ENCODE data around the gene ANP32B.
"Not testable (repeated sequence)": the region's sequence is repeated elsewhere in the genome, so short reads cannot be mapped to it uniquely, and the experiment has no call there.

Gene ANP32B

DNA sequence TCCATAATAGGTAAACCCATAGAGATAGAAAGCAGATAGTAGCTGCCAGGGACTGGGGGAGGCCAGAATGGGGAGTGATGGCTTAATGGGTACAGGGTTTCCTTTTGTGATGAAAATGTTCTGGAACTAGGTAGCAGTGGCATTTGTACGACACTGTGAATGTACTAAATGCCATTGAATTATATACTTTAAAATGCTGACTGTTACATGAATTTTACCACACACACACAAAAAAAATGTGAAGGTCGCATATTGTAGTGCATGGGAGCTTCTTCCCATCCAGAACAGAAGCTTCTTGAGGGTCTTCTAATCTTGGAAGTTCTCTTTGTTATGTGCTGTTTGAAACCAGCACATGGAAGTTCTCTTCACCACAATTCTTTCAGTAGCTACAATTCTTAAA, 19.9 kb upstream of the ANP32B start:
- H3K4me1 ChIP-seq (ENCODE audit: control insufficient read depth, insufficient read depth, low read length, unreplicated experiment), result peaks cover 9% of the 10 kb centered on the region
- no peaks in the 10 kb centered on the region for H3K27me3 ChIP-seq (ENCODE audit: insufficient read depth, low read length)
- H3K27ac ChIP-seq (ENCODE audit: low read depth, low read length), result no peak overlapping the region
- H3K36me3 ChIP-seq (ENCODE audit: insufficient read depth, low read length), result no peaks in the 10 kb centered on the region
- H3K79me2 ChIP-seq (ENCODE audit: control insufficient read depth, insufficient read depth, low read length, unreplicated experiment), result no peaks in the 10 kb centered on the region
- H3K4me3 ChIP-seq (ENCODE audit: low read depth, low read length), result no peak overlapping the region
- H2AFZ ChIP-seq (ENCODE audit: low read length, unreplicated experiment), result no peak overlapping the region

- no peaks in the 10 kb centered on the region for H3K4me1 ChIP-seq (ENCODE audit: control insufficient read depth, insufficient read depth, low read length, unreplicated experiment)
- H2AFZ ChIP-seq (ENCODE audit: low read length, unreplicated experiment), result no peak overlapping the region
- no peaks in the 10 kb centered on the region for H3K79me2 ChIP-seq (ENCODE audit: control insufficient read depth, insufficient read depth, low read length, unreplicated experiment)
- H3K4me3 ChIP-seq (ENCODE audit: low read depth, low read length), result no peak overlapping the region
- H3K36me3 ChIP-seq (ENCODE audit: insufficient read depth, low read length), result no peaks in the 10 kb centered on the region
- H3K27ac ChIP-seq (ENCODE audit: low read depth, low read length), result no peak overlapping the region
- H3K27me3 ChIP-seq (ENCODE audit: insufficient read depth, low read length), result no peaks in the 10 kb centered on the region
Observed at GRCh38 chr9:97964901-97965300, 18.2 kb upstream of the ANP32B start.

DNA sequence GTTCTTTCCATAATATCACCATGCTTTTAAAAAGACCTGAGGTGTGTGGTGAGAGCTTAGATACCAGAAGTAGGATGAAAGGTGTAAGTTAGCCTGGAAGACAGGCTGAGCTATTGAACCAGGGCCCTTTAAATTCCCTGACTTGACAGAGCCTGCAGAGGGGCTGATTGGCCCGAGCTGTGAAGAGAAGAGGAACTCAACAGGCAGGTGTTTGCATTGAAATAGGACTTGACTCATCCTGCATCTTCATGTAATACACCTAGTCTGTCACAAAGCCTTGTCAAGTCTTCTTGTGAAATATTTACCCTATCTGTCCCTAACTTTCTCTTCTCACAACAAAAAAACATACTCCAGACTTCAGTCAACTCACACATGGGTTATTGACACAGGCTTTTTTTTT, 16.6 kb upstream of the ANP32B start:
- Histone ChIP-seq H3K4me1 (ENCODE audit: control insufficient read depth, insufficient read depth, low read length, unreplicated experiment) (no peaks in the 10 kb centered on the region), H2AFZ (ENCODE audit: low read length, unreplicated experiment) (no peak overlapping the region), H3K27ac (ENCODE audit: low read depth, low read length) (no peak overlapping the region), H3K36me3 (ENCODE audit: insufficient read depth, low read length) (no peaks in the 10 kb centered on the region), H3K27me3 (ENCODE audit: insufficient read depth, low read length) (no peaks in the 10 kb centered on the region), H3K79me2 (ENCODE audit: control insufficient read depth, insufficient read depth, low read length, unreplicated experiment) (no peaks in the 10 kb centered on the region), H3K4me3 (ENCODE audit: low read depth, low read length) (no peak overlapping the region)

GRCh38 chr9:97969014-97969413, 14.1 kb upstream of the ANP32B start:
- Histone ChIP-seq H3K27me3 (ENCODE audit: insufficient read depth, low read length) (no peaks in the 10 kb centered on the region), H3K27ac (ENCODE audit: low read depth, low read length) (no peak overlapping the region), H3K4me3 (ENCODE audit: low read depth, low read length) (no peak overlapping the region), H2AFZ (ENCODE audit: low read length, unreplicated experiment) (no peak overlapping the region), H3K36me3 (ENCODE audit: insufficient read depth, low read length) (no peaks in the 10 kb centered on the region), H3K79me2 (ENCODE audit: control insufficient read depth, insufficient read depth, low read length, unreplicated experiment) (no peaks in the 10 kb centered on the region), H3K4me1 (ENCODE audit: control insufficient read depth, insufficient read depth, low read length, unreplicated experiment) (no peaks in the 10 kb centered on the region)

DNA sequence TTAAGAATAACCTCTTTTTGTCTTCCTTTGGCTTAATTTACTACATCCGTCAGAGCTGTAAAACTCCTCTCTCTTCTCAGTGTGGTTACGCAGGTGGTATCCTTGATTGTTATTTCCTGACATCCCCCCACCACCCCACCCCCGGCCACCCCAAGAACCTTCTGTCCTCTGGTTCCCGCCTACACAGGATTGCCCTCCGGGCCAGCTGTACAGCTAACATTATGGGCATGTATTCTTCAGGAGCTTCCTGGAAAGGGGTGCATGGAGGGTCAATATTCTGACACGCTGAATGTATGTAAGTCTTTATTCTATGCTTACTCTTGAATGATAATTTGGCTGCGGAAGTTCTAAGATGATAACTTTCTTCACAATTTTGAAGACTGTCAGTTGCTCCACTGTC, 13.0 kb upstream of the ANP32B start:
- no peak overlapping the region for H2AFZ ChIP-seq (ENCODE audit: low read length, unreplicated experiment)
- H3K4me3 ChIP-seq (ENCODE audit: low read depth, low read length), result no peak overlapping the region
- H3K79me2 ChIP-seq (ENCODE audit: control insufficient read depth, insufficient read depth, low read length, unreplicated experiment), result no peaks in the 10 kb centered on the region
- H3K27me3 ChIP-seq (ENCODE audit: insufficient read depth, low read length), result no peaks in the 10 kb centered on the region
- no peaks in the 10 kb centered on the region for H3K4me1 ChIP-seq (ENCODE audit: control insufficient read depth, insufficient read depth, low read length, unreplicated experiment)
- H3K27ac ChIP-seq (ENCODE audit: low read depth, low read length), result no peak overlapping the region
- no peaks in the 10 kb centered on the region for H3K36me3 ChIP-seq (ENCODE audit: insufficient read depth, low read length)

DNA sequence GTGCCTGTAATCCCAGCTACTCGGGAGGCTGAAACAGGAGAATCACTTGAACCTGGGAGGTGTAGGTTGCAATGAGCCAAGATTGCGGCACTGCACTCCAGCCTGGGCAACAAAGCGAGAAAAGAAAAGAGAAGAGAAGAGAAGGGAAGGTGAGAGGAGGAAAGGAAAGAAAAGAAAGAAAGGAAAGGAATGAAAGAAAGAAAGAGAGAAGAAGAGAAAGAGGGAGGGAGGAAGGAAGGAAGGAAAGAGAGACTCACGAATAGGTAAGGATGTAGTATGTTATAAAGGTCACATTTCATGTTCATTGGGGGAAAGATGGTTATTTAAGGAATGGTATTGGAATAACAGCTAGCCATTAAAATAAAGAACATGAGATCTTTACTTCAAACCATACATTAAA, 10.4 kb upstream of the ANP32B start:
- Histone ChIP-seq H3K27ac (ENCODE audit: low read depth, low read length) (no peak overlapping the region), H2AFZ (ENCODE audit: low read length, unreplicated experiment) (no peak overlapping the region), H3K4me3 (ENCODE audit: low read depth, low read length) (no peak overlapping the region), H3K79me2 (ENCODE audit: control insufficient read depth, insufficient read depth, low read length, unreplicated experiment) (no peaks in the 10 kb centered on the region), H3K27me3 (ENCODE audit: insufficient read depth, low read length) (no peaks in the 10 kb centered on the region), H3K36me3 (ENCODE audit: insufficient read depth, low read length) (no peaks in the 10 kb centered on the region), H3K4me1 (ENCODE audit: control insufficient read depth, insufficient read depth, low read length, unreplicated experiment) (no peaks in the 10 kb centered on the region)

DNA sequence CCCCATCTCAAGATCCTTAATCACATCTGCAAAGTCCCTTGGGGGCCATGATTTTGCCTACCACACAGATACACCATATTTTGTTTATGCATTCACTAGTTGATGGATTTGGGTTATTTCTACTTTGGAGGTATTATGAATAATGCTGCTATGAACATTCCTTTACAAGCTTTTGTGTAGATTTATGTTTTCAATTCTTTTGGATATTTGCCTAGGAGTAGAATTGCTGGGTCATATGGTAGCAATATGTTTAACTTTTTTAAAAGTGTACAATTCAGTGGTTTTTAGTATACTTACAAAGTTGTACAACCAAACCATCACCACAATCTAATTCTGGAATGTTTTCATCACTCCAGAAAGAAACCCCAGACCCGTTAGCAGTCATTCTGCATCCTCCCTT, 7.8 kb upstream of the ANP32B start:
- H3K27me3 ChIP-seq (ENCODE audit: insufficient read depth, low read length), result no peaks in the 10 kb centered on the region
- no peaks in the 10 kb centered on the region for H3K79me2 ChIP-seq (ENCODE audit: control insufficient read depth, insufficient read depth, low read length, unreplicated experiment)
- no peaks in the 10 kb centered on the region for H3K36me3 ChIP-seq (ENCODE audit: insufficient read depth, low read length)
- no peak overlapping the region for H3K27ac ChIP-seq (ENCODE audit: low read depth, low read length)
- H3K4me3 ChIP-seq (ENCODE audit: low read depth, low read length), result no peak overlapping the region
- no peaks in the 10 kb centered on the region for H3K4me1 ChIP-seq (ENCODE audit: control insufficient read depth, insufficient read depth, low read length, unreplicated experiment)
- no peak overlapping the region for H2AFZ ChIP-seq (ENCODE audit: low read length, unreplicated experiment)

- H3K4me1 ChIP-seq (ENCODE audit: control insufficient read depth, insufficient read depth, low read length, unreplicated experiment); H2AFZ ChIP-seq (ENCODE audit: low read length, unreplicated experiment); H3K27ac ChIP-seq (ENCODE audit: low read depth, low read length); H3K4me3 ChIP-seq (ENCODE audit: low read depth, low read length); H3K27me3 ChIP-seq (ENCODE audit: insufficient read depth, low read length); H3K36me3 ChIP-seq (ENCODE audit: insufficient read depth, low read length); H3K79me2 ChIP-seq (ENCODE audit: control insufficient read depth, insufficient read depth, low read length, unreplicated experiment): not testable (repeated sequence)
Observed at GRCh38 chr9:97976633-97977032, 6.5 kb upstream of the ANP32B start.

DNA sequence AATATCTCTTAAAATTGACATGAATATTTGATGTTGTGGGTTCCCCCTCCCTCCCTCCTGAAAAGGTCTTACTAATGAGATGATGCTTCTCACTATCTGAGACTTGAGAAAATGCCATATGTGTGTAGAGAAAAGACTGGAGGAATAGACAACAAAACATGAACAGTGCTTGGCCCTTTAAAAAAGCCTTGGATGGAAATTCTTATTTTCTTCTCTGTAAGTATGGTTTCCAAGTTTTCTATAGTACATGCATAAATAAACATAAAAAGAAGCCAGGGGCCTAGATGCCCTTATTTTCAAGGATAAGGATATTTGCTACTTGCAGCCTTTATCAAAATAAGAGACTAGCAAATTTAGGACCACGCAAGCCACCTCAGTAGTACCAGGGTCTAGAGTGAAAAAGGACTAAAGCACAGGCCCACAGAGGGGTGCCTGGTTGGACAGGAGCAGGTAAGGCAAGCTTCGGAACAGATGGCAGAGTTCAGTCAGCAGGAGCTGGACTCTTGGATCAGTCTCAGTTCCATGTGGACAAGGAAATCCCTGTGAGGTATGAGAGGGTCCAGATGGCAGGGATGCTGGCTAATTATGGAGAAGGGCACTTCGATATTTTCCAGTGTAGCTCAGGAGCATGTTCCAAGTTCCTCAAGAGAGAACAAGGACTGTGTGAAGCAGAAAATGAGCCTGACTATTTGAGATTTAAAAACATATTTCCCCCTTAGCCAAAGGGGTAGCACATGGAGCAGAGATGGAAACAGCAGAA, 4.6 kb upstream of the ANP32B start:
- no peaks in the 10 kb centered on the region for H3K36me3 ChIP-seq (ENCODE audit: insufficient read depth, low read length)
- no peaks in the 10 kb centered on the region for H3K27me3 ChIP-seq (ENCODE audit: insufficient read depth, low read length)

DNA sequence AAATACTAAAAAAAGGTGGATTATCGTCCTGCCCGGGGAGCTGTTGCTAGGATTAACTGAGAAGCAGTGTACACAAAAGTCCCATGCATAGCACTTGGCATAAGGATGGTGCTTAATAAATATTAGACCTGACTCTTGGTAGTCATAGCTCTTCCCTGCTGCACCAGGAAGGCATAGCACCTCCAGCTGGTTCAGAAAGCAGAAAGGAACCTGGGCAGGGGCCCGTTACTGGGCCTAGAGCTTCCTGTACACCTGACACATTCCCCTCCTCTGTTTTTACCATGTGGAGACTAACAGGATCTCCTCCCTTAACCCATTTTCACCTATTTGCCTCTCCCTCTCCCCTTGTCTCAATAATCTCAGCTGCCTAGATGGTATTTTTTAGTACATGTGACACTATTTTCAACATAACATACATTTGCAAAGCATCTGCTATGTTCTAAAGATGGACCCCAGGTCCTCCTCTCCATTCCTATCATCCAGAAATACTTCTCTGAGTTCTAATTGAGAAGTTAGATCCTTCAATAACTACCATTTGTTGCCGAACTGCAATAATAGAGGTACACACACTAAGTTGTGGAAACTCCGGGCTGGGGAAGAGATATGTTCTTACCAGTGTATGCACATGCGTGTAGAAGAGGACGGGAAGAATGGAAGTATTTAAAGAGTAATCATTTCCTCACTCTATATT, 3.2 kb upstream of the ANP32B start:
- no peak overlapping the region for H3K27ac ChIP-seq (ENCODE audit: low read depth, low read length)
- H3K36me3 ChIP-seq (ENCODE audit: insufficient read depth, low read length), result no peaks in the 10 kb centered on the region
- H3K4me1 ChIP-seq (ENCODE audit: control insufficient read depth, insufficient read depth, low read length, unreplicated experiment), result peaks cover 11% of the 10 kb centered on the region
- H3K4me3 ChIP-seq (ENCODE audit: low read depth, low read length), result no peak overlapping the region
- no peaks in the 10 kb centered on the region for H3K27me3 ChIP-seq (ENCODE audit: insufficient read depth, low read length)
- H2AFZ ChIP-seq (ENCODE audit: low read length, unreplicated experiment), result no peak overlapping the region
- H3K79me2 ChIP-seq (ENCODE audit: control insufficient read depth, insufficient read depth, low read length, unreplicated experiment), result peaks cover 20% of the 10 kb centered on the region

More for the DNA sequence above, 4.6 kb upstream of the ANP32B start:
- H2AFZ ChIP-seq (ENCODE audit: low read length, unreplicated experiment), result no peak overlapping the region
- H3K27ac ChIP-seq (ENCODE audit: low read depth, low read length), result no peak overlapping the region
- H3K4me3 ChIP-seq (ENCODE audit: low read depth, low read length), result no peak overlapping the region
- H3K4me1 ChIP-seq (ENCODE audit: control insufficient read depth, insufficient read depth, low read length, unreplicated experiment), result peaks cover 11% of the 10 kb centered on the region
- peaks cover 6% of the 10 kb centered on the region for H3K79me2 ChIP-seq (ENCODE audit: control insufficient read depth, insufficient read depth, low read length, unreplicated experiment)

DNA sequence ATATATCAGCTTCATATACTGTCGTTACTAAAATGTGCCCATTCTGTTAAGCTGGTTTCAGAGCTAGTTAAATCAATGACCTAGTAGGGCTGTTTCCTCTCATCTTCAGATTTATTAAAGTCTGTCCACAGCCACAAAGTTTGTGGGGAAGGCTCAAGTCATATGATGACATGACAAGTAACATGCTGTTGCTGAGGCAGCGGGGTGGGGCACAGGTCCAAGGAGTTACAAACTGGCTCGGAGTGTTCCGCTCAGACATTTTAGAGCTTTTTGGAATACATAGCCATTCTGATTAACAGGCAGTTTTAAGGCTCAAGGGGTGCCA, 2.7 kb upstream of the ANP32B start:
- Histone ChIP-seq H3K4me1 (ENCODE audit: control insufficient read depth, insufficient read depth, low read length, unreplicated experiment) (peaks cover 13% of the 10 kb centered on the region), H3K79me2 (ENCODE audit: control insufficient read depth, insufficient read depth, low read length, unreplicated experiment) (peaks cover 25% of the 10 kb centered on the region), H2AFZ (ENCODE audit: low read length, unreplicated experiment) (no peak overlapping the region), H3K27me3 (ENCODE audit: insufficient read depth, low read length) (no peaks in the 10 kb centered on the region), H3K36me3 (ENCODE audit: insufficient read depth, low read length) (no peaks in the 10 kb centered on the region), H3K4me3 (ENCODE audit: low read depth, low read length) (no peak overlapping the region), H3K27ac (ENCODE audit: low read depth, low read length) (no peak overlapping the region)

All from ACC112 (cell line).